ENCODE data around the gene VPS35L.

The VPS35L gene

DNA sequence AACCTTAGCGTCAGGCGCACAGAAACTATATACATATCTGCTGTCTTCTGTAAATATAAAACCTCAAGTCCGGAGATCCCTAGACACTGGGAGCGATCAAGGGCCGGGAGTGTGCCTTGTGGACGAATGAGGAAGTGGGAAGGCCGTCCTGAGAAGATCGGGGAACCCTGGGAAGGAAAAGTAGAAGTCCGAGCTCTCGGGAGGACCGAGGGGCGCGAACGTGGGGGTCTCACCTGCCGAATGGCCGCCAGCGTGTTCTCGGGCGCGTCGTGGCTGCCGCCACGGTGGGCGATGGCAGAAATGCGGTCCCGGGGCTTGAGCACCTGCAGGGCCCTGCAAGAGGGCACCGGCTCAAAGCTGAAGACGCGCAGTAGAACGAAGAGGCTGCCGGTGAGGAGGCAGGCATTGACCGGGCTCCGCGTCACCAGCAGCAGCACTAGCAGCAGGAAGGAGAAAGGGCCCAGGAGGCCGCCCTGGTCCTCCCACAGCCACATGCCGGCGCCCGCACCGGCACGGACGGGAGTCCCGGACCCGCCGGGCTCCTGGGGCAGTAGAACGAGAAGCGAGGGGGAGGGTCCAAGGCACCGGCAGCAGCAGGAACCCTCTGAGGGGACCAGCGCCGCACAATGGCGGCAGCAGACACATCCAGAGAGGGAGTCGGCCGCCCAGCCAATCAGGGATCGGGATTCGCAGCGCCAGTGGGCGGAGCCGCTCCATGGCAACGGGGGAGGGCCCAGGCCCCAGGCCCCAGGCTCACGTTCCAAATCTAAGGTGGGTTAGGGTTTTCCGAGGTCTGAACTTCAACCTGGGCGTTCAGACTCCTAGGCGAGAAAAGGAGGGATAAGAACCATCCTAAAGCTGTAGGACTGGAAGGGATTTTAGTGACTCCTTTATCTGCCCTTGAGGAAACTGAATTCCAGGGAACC lies 33.8 kb upstream of the VPS35L start, which contains the start of gene GDE1:
Gene GDE1, minus strand, starts transcription at position 628 of the 926 bp plus-strand sequence. Its CDS starts 134 bp downstream, at position 494.
- no peaks in the 10 kb centered on the region for H3K9me3 ChIP-seq
- H3K4me2 ChIP-seq: peak within 1 kb of the TSS; percentile 91
- H3K4me1 ChIP-seq: peaks cover 57% of the 10 kb centered on the region
- peak within 1 kb of the TSS; percentile 88 for H3K9ac ChIP-seq
- H3K36me3 ChIP-seq: peaks cover 16% of the 10 kb centered on the region
- H3K27ac ChIP-seq: peak within 1 kb of the TSS; percentile 80
- no peak for TF ChIP-seq Cebpa-rat (IDR thresholded peaks at IDR 0.05)
- no peaks in the 10 kb centered on the region for H3K27me3 ChIP-seq
- peaks cover 16% of the 10 kb centered on the region; the same call in 1 of the 2 replicates for H4K20me1 ChIP-seq
- peak within 1 kb of the TSS; percentile 94 for H3K4me3 ChIP-seq

GRCh38 chr16:19522397-19522732 lies 33.1 kb upstream of the VPS35L start:
- peak overlapping the region; percentile 91 for H3K4me2 ChIP-seq
- no peaks in the 10 kb centered on the region for H3K9me3 ChIP-seq
- TF ChIP-seq Cebpa-rat (IDR thresholded peaks at IDR 0.05): no peak
- peak overlapping the region; percentile 94 for H3K4me3 ChIP-seq
- H4K20me1 ChIP-seq: peaks cover 16% of the 10 kb centered on the region; the same call in 1 of the 2 replicates
- H3K27me3 ChIP-seq: no peaks in the 10 kb centered on the region
- peaks cover 57% of the 10 kb centered on the region for H3K4me1 ChIP-seq
- H3K36me3 ChIP-seq: peaks cover 10% of the 10 kb centered on the region; the same call in 1 of the 2 replicates
- no peak overlapping the region for H3K27ac ChIP-seq
- H3K9ac ChIP-seq: no peak overlapping the region

- Histone ChIP-seq H3K4me1 (peaks cover 57% of the 10 kb centered on the region), H3K9ac (no peak overlapping the region), H3K4me2 (peak overlapping the region; percentile 91; the same call in 1 of the 2 replicates), H3K36me3 (peaks cover 9% of the 10 kb centered on the region; the same call in 1 of the 2 replicates), H3K4me3 (no peak overlapping the region), H4K20me1 (peaks cover 16% of the 10 kb centered on the region; the same call in 1 of the 2 replicates), H3K27me3 (no peaks in the 10 kb centered on the region), H3K9me3 (no peaks in the 10 kb centered on the region), H3K27ac (no peak overlapping the region)
- no peak for TF ChIP-seq Cebpa-rat (IDR thresholded peaks at IDR 0.05)
Observed at GRCh38 chr16:19522760-19523159, 32.7 kb upstream of the VPS35L start.

- H3K4me1 ChIP-seq: peaks cover 57% of the 10 kb centered on the region
- no peak for TF ChIP-seq Cebpa-rat (IDR thresholded peaks at IDR 0.05)
- H3K9ac ChIP-seq: no peak overlapping the region
- H3K36me3 ChIP-seq: peaks cover 10% of the 10 kb centered on the region
- H4K20me1 ChIP-seq: peaks cover 16% of the 10 kb centered on the region; the same call in 1 of the 2 replicates
- no peak overlapping the region; the same call in 1 of the 2 replicates for H3K27ac ChIP-seq
- no peak overlapping the region for H3K4me3 ChIP-seq
- H3K4me2 ChIP-seq: peak overlapping the region; percentile 53
- H3K9me3 ChIP-seq: no peaks in the 10 kb centered on the region
- H3K27me3 ChIP-seq: no peaks in the 10 kb centered on the region
Observed at GRCh38 chr16:19523184-19523558, 32.3 kb upstream of the VPS35L start.

GRCh38 chr16:19523559-19524355 lies 31.7 kb upstream of the VPS35L start, which contains the start of gene CCP110:
TSS of gene CCP110 (plus strand) at chr16:19523942. CDS start at chr16:19527882, 3,940 bp downstream.
- no peak for TF ChIP-seq Cebpa-rat (IDR thresholded peaks at IDR 0.05)
- Histone ChIP-seq H3K4me2 (peak within 1 kb of the TSS; percentile 90), H3K4me3 (peak within 1 kb of the TSS; percentile 99), H3K27me3 (no peaks in the 10 kb centered on the region), H3K36me3 (peaks cover 16% of the 10 kb centered on the region), H4K20me1 (peaks cover 15% of the 10 kb centered on the region; the same call in 1 of the 2 replicates), H3K9me3 (no peaks in the 10 kb centered on the region), H3K9ac (peak within 1 kb of the TSS; percentile 91), H3K4me1 (peaks cover 57% of the 10 kb centered on the region), H3K27ac (peak within 1 kb of the TSS; percentile 86)

- Histone ChIP-seq H3K4me3 (peak overlapping the region; percentile 99), H4K20me1 (peaks cover 10% of the 10 kb centered on the region; the same call in 1 of the 2 replicates), H3K9me3 (no peaks in the 10 kb centered on the region), H3K4me1 (peaks cover 52% of the 10 kb centered on the region), H3K36me3 (peaks cover 16% of the 10 kb centered on the region), H3K27me3 (no peaks in the 10 kb centered on the region), H3K27ac (peak overlapping the region; percentile 86), H3K4me2 (peak overlapping the region; percentile 90), H3K9ac (peak overlapping the region; percentile 91)
- no peak for TF ChIP-seq Cebpa-rat (IDR thresholded peaks at IDR 0.05)
Observed at GRCh38 chr16:19524356-19524615, 31.2 kb upstream of the VPS35L start.

DNA sequence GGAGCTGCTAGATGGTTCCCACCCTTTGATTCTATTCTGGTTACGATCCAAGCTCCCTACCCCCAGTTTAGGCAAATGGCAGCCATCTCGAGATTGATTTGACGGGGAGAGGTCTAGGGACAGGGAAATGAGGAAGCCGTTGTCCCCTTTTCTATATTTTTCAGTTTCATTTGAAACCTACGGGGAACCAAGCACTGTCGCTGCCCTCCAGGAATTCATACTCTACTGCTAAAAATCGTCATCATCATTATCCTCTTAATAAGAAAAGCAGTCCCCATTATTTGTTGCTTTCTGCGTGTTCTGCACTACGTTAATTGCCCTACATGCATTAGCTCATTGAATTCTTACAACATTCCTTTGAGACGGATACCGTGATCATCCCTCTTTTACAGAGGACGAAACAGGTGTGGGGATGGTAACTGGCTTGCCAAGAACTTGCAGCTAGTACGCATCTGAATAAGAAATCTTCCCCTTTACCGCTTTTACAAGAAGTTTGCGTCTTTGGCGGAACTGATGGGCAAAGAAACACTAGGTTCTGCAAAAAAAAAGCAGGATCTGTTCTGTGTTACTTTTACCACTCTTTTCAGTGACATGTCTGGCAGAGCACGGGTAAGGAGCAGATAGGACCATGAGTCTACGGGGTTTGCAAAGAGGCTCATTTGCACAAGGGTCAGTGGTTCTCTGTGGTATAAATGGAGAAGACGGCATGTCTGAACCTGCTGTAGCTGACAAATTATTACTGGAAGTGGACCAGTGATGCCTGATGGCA lies 30.7 kb upstream of the VPS35L start:
- Histone ChIP-seq H3K4me3 (peak overlapping the region; percentile 99), H3K27me3 (no peaks in the 10 kb centered on the region), H3K36me3 (peaks cover 18% of the 10 kb centered on the region), H3K4me2 (peak overlapping the region; percentile 90), H4K20me1 (peaks cover 10% of the 10 kb centered on the region; the same call in 1 of the 2 replicates), H3K27ac (peak overlapping the region; percentile 86), H3K4me1 (peaks cover 47% of the 10 kb centered on the region), H3K9me3 (no peaks in the 10 kb centered on the region), H3K9ac (peak overlapping the region; percentile 91)
- TF ChIP-seq Cebpa-rat (IDR thresholded peaks at IDR 0.05): no peak

GRCh38 chr16:19525385-19525723 lies 30.1 kb upstream of the VPS35L start:
- Histone ChIP-seq H4K20me1 (peaks cover 6% of the 10 kb centered on the region; the same call in 1 of the 2 replicates), H3K27ac (no peak overlapping the region), H3K4me3 (peak overlapping the region; percentile 99), H3K27me3 (no peaks in the 10 kb centered on the region), H3K4me2 (peak overlapping the region; percentile 90), H3K9me3 (no peaks in the 10 kb centered on the region), H3K4me1 (peaks cover 41% of the 10 kb centered on the region), H3K9ac (peak overlapping the region; percentile 91; the same call in 1 of the 2 replicates), H3K36me3 (peaks cover 23% of the 10 kb centered on the region)
- no peak for TF ChIP-seq Cebpa-rat (IDR thresholded peaks at IDR 0.05)

DNA sequence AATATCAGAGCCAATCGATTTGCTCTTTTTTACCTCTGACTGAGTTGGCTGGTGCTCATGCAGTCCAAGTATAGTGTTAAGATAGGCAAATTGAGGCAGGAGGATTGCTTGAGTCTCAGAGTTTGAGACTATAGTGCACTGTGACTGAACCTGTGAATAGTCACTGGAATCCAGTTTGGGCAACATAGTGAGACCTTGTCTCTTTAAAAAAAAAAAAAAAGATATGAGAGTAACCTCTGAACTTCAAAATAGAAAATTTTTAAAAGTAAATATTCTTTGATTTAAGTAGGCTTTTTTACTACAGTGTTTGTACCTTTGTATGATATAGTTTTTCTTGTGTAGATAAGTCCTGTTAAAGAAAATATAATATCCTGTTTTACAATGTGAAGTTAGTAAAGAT lies 28.3 kb upstream of the VPS35L start:
- Histone ChIP-seq H3K9me3 (no peaks in the 10 kb centered on the region), H3K27ac (no peak overlapping the region), H3K9ac (no peak overlapping the region), H3K27me3 (no peaks in the 10 kb centered on the region), H3K36me3 (peaks cover 36% of the 10 kb centered on the region), H3K4me2 (no peak overlapping the region), H4K20me1 (no peaks in the 10 kb centered on the region), H3K4me3 (no peak overlapping the region), H3K4me1 (peaks cover 32% of the 10 kb centered on the region)
- no peak for TF ChIP-seq Cebpa-rat (IDR thresholded peaks at IDR 0.05)

Measured in BLaER1 (cell line).